GM12875 (cell line): ENCODE measurements around the gene CD2.

Experiments
- H3K4me3 ChIP-seq: one replicate; pipeline ENCODE4 v1.5.1; 2011; ENCODE audit warnings: low read depth, low read length, control low read depth
- CTCF ChIP-seq: IDR thresholded peaks from 2 replicates; pipeline ENCODE4 v1.5.1; 2011; ENCODE audit warnings: low read depth, mild to moderate bottlenecking, control low read depth, inconsistent platforms, low read length, moderate library complexity, borderline replicate concordance; ENCODE audit not compliant: insufficient read depth

Gene CD2, protein sequence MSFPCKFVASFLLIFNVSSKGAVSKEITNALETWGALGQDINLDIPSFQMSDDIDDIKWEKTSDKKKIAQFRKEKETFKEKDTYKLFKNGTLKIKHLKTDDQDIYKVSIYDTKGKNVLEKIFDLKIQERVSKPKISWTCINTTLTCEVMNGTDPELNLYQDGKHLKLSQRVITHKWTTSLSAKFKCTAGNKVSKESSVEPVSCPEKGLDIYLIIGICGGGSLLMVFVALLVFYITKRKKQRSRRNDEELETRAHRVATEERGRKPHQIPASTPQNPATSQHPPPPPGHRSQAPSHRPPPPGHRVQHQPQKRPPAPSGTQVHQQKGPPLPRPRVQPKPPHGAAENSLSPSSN

GRCh38 chr1:116754198-116754977, at the start of gene CD2:
Gene CD2, plus strand, starts transcription at chr1:116754430. Its CDS starts 63 bp downstream, at chr1:116754493.
- no peak within 1 kb of the TSS for H3K4me3 ChIP-seq
- no peak for TF ChIP-seq CTCF

DNA sequence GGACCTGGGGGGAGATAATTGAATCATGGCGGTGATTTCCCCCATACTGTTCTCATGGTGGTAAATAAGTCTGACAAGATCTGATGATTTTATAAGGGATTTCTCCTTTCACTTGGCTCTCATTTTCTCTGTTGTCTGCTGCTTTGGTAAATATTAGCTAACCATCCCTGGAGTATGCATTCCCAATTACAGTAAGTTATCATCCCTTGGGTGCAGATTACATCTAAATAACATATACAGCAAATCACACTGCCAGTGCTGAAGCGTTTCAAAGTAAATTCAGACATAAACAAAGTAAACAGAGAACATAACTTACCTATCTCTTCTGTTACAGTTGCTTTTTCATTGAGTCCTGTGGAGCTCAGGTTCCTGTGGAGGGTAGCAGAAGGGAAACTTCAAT, 48.1 kb upstream of the CD2 start:
- H3K4me3 ChIP-seq: no peak overlapping the region
- no peak for TF ChIP-seq CTCF

DNA sequence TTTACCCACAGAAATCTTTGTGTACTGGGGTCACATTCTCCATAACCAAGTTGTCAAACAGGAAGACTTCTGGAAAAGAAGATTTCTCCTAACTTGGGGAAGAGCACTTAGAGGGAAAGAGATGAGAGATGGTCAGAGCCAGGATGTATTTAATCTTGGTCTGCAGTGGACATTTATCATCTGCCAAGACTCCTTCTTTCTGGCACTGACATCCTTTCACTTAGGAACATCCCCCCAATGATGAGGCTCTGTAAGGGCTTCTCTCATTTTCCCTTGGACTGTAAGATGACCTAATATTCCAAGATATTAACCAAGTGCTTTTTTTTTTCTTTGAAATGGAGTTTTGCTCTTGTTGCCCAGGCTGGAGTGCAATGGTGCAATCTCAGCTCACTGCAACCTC, 47.4 kb upstream of the CD2 start:
- no peak for TF ChIP-seq CTCF
- no peak overlapping the region for H3K4me3 ChIP-seq

DNA sequence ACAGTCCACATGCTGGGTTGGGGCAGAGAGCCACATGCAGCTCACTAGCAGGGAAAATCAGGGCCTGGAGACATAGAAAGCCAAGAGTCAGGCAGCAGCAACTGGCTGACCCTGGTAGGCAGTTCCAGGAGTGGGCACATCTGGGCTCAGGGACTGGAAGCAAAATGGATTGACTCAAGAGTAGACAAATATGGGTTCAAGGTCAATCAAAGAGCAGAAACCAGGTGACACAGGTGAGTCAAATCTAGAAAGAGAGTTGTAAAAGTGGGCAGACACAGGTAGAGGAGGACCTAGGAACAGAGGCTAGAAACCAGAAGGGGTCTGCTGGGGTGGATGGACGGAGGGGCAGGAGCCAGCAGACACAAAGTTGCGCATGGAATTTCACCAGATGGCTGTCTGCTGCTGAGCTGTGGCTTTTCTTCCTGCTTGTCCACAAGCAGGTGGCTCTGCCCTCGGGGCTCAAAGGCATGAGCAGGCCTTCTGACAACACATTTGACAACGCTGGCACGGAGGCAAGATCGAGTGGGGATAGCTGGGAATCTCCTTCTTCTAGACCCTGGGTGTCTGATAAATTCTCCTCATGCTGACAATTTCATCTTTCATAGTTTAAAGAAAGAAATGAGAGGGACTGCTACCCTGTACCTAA, 45.9 kb upstream of the CD2 start:
- no peak overlapping the region for H3K4me3 ChIP-seq
- no peak for TF ChIP-seq CTCF

DNA sequence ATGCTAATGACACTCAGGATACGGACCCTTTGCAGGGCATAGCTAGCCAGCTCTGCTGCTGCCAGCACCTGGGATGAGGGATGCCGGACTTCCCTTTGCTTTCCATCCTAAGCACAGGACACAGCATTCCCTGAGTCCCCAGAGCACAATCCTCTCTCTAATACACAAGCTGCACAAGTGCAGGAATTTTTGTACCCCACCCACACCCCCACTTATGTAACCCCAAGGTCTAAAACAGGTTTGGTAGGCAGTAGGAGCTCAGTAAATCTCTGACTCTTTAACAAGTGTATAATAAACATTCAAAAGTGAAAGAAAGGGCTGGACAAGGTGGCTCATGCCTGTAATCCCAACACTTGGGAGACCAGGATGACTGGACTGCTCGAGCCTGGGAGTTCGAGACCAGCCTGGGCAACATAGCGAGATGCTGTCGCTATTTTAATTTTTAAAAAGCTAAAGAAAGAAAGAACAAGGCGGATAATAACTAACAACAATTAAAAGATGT, 44.5 kb upstream of the CD2 start:
- TF ChIP-seq CTCF: no peak
- H3K4me3 ChIP-seq: no peak overlapping the region

DNA sequence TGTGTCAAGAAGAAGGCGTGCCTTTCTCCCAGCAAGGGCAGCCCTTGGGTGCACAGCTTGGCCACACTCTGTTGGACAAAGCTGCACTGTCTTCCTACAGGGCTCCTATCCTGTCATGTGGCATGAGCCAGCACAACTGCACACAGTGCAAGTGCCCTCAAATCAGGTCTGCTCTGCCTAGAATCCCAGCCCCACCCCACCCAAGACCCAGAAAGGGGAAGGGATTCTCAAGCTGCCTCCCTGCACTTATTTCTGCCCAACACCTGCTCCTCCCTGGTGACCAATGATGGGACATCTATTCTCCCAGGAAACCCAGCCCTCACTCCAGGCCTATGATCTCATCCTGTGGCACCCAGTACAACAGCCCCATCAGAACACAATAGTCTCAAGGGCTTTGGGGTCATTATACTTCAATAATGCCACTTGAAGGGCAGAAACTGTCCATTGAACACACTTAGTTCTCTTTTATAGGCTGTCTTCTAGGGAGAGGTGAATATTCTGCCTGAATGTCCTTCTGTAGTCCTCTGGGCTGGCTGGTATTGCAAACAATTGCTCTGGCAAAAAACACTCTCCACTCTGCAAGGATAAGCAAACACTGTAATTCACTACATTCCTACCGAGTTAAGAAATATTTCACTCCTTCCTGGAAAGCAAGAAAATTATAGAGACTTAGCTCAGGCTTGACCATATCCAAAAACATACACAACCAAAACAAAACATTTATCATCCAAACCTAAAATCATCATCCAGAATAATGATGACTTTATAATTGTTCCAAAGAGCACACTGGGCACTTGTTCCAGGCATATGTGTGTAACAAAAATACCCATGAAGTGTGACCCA, 43.6 kb upstream of the CD2 start:
- no peak overlapping the region for H3K4me3 ChIP-seq
- TF ChIP-seq CTCF: no peak
